ENCODE data around the gene CDKN2C.
"Not testable (repeated sequence)": the region's sequence is repeated elsewhere in the genome, so short reads cannot be mapped to it uniquely, and the experiment has no call there.

DNA sequence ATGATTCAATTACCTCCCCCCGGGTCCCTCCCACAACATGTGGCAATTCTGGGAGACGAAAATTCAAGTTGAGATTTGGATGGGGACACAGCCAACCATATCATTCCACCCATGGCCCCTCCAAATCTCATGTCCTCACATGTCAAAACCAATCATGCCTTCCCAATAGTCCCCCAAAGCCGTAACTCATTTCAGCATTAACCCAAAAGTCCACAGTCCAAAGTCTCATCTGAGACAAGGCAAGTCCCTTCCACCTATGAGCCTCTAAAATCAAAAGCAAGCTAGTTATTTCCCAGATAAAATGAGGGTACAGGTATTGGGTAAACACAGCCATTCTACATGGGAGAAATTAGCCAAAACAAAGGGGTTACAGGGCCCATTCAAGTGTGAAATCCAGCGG lies 38.0 kb upstream of the CDKN2C start:
- not testable (repeated sequence) for TF ChIP-seq POLR2AphosphoS5 (IDR thresholded peaks at IDR 0.05); EP300 (conservative IDR thresholded peaks at IDR 0.05; ENCODE audit: poor library complexity, severe bottlenecking)
